Body of pancreas (tissue), 4 donors: ENCODE results near the gene TXNDC15. TPM values are rescaled to one million over a fixed set of nuclear protein-coding genes. Genes with fewer than 3 reads are reported as not detected.
"Not testable (repeated sequence)": the region's sequence is repeated elsewhere in the genome, so short reads cannot be mapped to it uniquely, and the experiment has no call there.

Experiments used
- ATAC-seq: fragments of 150-250 bp; one replicate; pipeline ENCODE4 v1.9.1; 2016
- DNase-seq, 4 donors: peaks; one replicate each; pipeline ENCODE4 v3.0.0-alpha.2; 2019
- H3K27ac ChIP-seq, 4 donors: fragments of 200-600 bp; sonication (generic); 1 replicate in 3 of 4; 2 replicates in 1 of 4; pipeline versions ENCODE4 v1.5.1 to v1.6.1; 2016 to 2019; ENCODE audit warnings: mild to moderate bottlenecking in 1 of 4, mixed read lengths in 1 of 4, moderate library complexity in 1 of 4
- H3K27me3 ChIP-seq, 2 donors: fragments of 200-600 bp; sonication (generic); one replicate each; pipeline ENCODE4 v1.6.0; 2016; ENCODE audit warnings: mild to moderate bottlenecking in 1 of 2
- H3K36me3 ChIP-seq, 2 donors: fragments of 200-600 bp; sonication (generic); replicated peaks in 1 of 2; 2 replicates each; pipeline ENCODE4 v1.5.1; 2016; ENCODE audit warnings: low read depth in 2 of 2; ENCODE audit not compliant: insufficient read depth in 1 of 2
- H3K4me1 ChIP-seq: fragments of 200-600 bp; sonication (generic); one replicate; pipeline ENCODE4 v1.6.0; 2016
- H3K4me3 ChIP-seq, 2 donors: fragments of 200-600 bp; sonication (generic); 1 replicate in 1 of 2; 2 replicates in 1 of 2; pipeline ENCODE4 v1.5.1; 2016 to 2019
- H3K9me3 ChIP-seq, 3 donors: fragments of 200-600 bp; sonication (generic); 1 replicate in 2 of 3; 2 replicates in 1 of 3; pipeline ENCODE4 v1.5.1; 2016
- CTCF ChIP-seq, 7 experiments: fragments of 450-650 bp in 4 of 7; fragments of 200-600 bp in 3 of 7; sonication (generic) in 3 of 7; IDR thresholded peaks; one replicate each; pipeline ENCODE4 v1.5.1; 2016 to 2019; ENCODE audit warnings: antibody characterized with exemption in 7 of 7
- POLR2A ChIP-seq, 3 donors: fragments of 450-650 bp; IDR thresholded peaks; one replicate each; pipeline ENCODE4 v1.6.1; 2016; ENCODE audit warnings: antibody characterized with exemption in 3 of 3, mild to moderate bottlenecking in 2 of 3
- WGBS, 2 donors: methylation state at CpG; one replicate each; pipeline ENCODE4 v1.1.5; 2017; 5-methylcytosine and 5-hydroxymethylcytosine counted together
- intact Hi-C: fragments of 100-400 bp; cut with DNase I; formaldehyde crosslinking; loops from one replicate; pipeline ENCODE4 v1.15.1; 2023
- total RNA-seq, 2 donors: library from RNA; depleted of rRNA; stranded (reverse); fragments of >200 nt; gene quantifications; one replicate each; pipeline ENCODE4 v1.1.0, GENCODE V29; 2016

Gene TXNDC15
- total RNA-seq, 2 donors from 2014 or later: 50.4 to 74.5 TPM

GRCh38 chr5:134845335-134845851 is 28.8 kb upstream of the TXNDC15 start:
- WGBS, 2 donors: 6% methylated on average over 10 to 12 of the region's 12 CpGs
- Histone ChIP-seq H3K36me3 (no peaks in the 10 kb centered on the region), H3K27me3 (no peaks in the 10 kb centered on the region), H3K9me3 (no peaks in the 10 kb centered on the region), H3K27ac (peak overlapping the region; percentile 60 to 97 (median 91)), H3K4me3 (no peak overlapping the region), H3K4me1 (peaks cover 32% of the 10 kb centered on the region)
- no peak for DNase-seq
- ATAC-seq: no peak
- TF ChIP-seq POLR2A (IDR thresholded peaks at IDR 0.05) (no peak), CTCF (IDR thresholded peaks at IDR 0.05) (peak in 2 of 7 experiments; percentile 13 to 30)
- intact Hi-C loops: no loop called here

- TF ChIP-seq CTCF (IDR thresholded peaks at IDR 0.05) (no peak), POLR2A (IDR thresholded peaks at IDR 0.05) (peak; percentile 91 to 98 (median 94))
- intact Hi-C loops: no loop called here
- WGBS, 2 donors: 0 to 1% methylated on average over 23 to 84 of the region's 84 CpGs
- Histone ChIP-seq H3K36me3 (no peaks in the 10 kb centered on the region), H3K27ac (peak within 1 kb of the TSS; percentile 89 to 97 (median 92)), H3K27me3 (no peaks in the 10 kb centered on the region), H3K9me3 (no peaks in the 10 kb centered on the region), H3K4me3 (peak within 1 kb of the TSS; percentile 86 to 88), H3K4me1 (peaks cover 33% of the 10 kb centered on the region)
- peak; percentile 96 to 97 (median 96) for DNase-seq
- ATAC-seq: peak; percentile 98
Observed at GRCh38 chr5:134845852-134846640, 28.1 kb upstream of the TXNDC15 start, which contains the start of gene C5orf24. Gene C5orf24, plus strand, starts transcription at chr5:134845968. Its CDS starts 8,933 bp downstream, at chr5:134854901.

GRCh38 chr5:134846641-134846960 is 27.6 kb upstream of the TXNDC15 start:
- TF ChIP-seq POLR2A (IDR thresholded peaks at IDR 0.05): no peak
- no peak for TF ChIP-seq CTCF (IDR thresholded peaks at IDR 0.05)
- DNase-seq: no peak

GRCh38 chr5:134849434-134849933 is 24.7 kb upstream of the TXNDC15 start:
- intact Hi-C loops: not testable (repeated sequence)

More at GRCh38 chr5:134846641-134846960, 27.6 kb upstream of the TXNDC15 start:
- Histone ChIP-seq H3K4me3 (peak overlapping the region; percentile 86 to 88), H3K9me3 (no peaks in the 10 kb centered on the region), H3K27ac (peak overlapping the region in 3 of 4 donors; percentile 89 to 97 (median 93)), H3K4me1 (peaks cover 39% of the 10 kb centered on the region), H3K36me3 (no peaks in the 10 kb centered on the region), H3K27me3 (no peaks in the 10 kb centered on the region)
- intact Hi-C loops: no loop called here
- WGBS, 2 donors: 0% methylated on average over 11 of the region's 11 CpGs
- no peak for ATAC-seq

GRCh38 chr5:134851307-134851923 is 22.8 kb upstream of the TXNDC15 start:
- Histone ChIP-seq H3K27me3 (no peaks in the 10 kb centered on the region), H3K27ac (peak overlapping the region in 1 of 4 donors; percentile 35), H3K4me3 (no peak overlapping the region), H3K4me1 (peaks cover 44% of the 10 kb centered on the region), H3K9me3 (no peaks in the 10 kb centered on the region), H3K36me3 (peaks cover 4 to 6% of the 10 kb centered on the region in 2 donors)
- TF ChIP-seq POLR2A (IDR thresholded peaks at IDR 0.05) (no peak), CTCF (IDR thresholded peaks at IDR 0.05) (peak in 5 of 7 experiments; percentile 10 to 35 (median 21))
- no peak for DNase-seq
- WGBS, 2 donors: 25 to 63% methylated on average over 1 of the region's 1 CpG
- no peak for ATAC-seq
- intact Hi-C loops: no loop called here

More at GRCh38 chr5:134849434-134849933, 24.7 kb upstream of the TXNDC15 start:
- not testable (repeated sequence) for ATAC-seq, H3K4me3 ChIP-seq, H3K36me3 ChIP-seq, H3K9me3 ChIP-seq, DNase-seq, H3K27me3 ChIP-seq, H3K27ac ChIP-seq
- 52 to 62% methylated on average over 7 of the region's 7 CpGs for WGBS, 2 donors
- peaks cover 48% of the 10 kb centered on the region for H3K4me1 ChIP-seq

GRCh38 chr5:134856465-134856864 is 17.7 kb upstream of the TXNDC15 start:
- H3K9me3 ChIP-seq, intact Hi-C loops, DNase-seq, H3K27ac ChIP-seq, H3K4me3 ChIP-seq, ATAC-seq, H3K27me3 ChIP-seq: not testable (repeated sequence)
- Histone ChIP-seq H3K36me3 (peaks cover 4 to 15% of the 10 kb centered on the region in 2 donors), H3K4me1 (peaks cover 11% of the 10 kb centered on the region)
- 90 to 91% methylated on average over 7 of the region's 7 CpGs for WGBS, 2 donors
